Aorta (tissue), 5 donors: ENCODE results near the gene TUBE1. TPM values are rescaled to one million over a fixed set of nuclear protein-coding genes. Genes with fewer than 3 reads are reported as not detected.
"Not testable (repeated sequence)": the region's sequence is repeated elsewhere in the genome, so short reads cannot be mapped to it uniquely, and the experiment has no call there.

Experiments
- ATAC-seq: fragments of 200-7000 bp; cut with Tn5 transposase; one replicate; pipeline ENCODE4 v1.9.1; 2022; ENCODE audit warnings: moderate library complexity; ENCODE audit not compliant: low FRiP score
- DNase-seq, 2 donors: peaks; one replicate each; pipeline ENCODE4 v3.0.0-alpha.2; 2020
- H3K27ac ChIP-seq, 2 donors: one replicate each; pipeline ENCODE4 v1.5.1; 2013; ENCODE audit warnings: low read length in 2 of 2, mild to moderate bottlenecking in 2 of 2, moderate library complexity in 2 of 2, control low read depth in 1 of 2, inconsistent platforms in 1 of 2, low read depth in 1 of 2
- H3K27me3 ChIP-seq, 2 donors: one replicate each; pipeline ENCODE4 v1.6.1; 2013; ENCODE audit warnings: control low read depth in 1 of 2, low read length in 1 of 2, mild to moderate bottlenecking in 1 of 2, moderate library complexity in 1 of 2; ENCODE audit not compliant: insufficient read depth in 2 of 2, control insufficient read depth in 1 of 2
- H3K36me3 ChIP-seq, 2 donors: one replicate each; pipeline ENCODE4 v1.6.1; 2013; ENCODE audit warnings: control low read depth in 1 of 2, low read length in 1 of 2, mild to moderate bottlenecking in 1 of 2; ENCODE audit not compliant: insufficient read depth in 2 of 2, control insufficient read depth in 1 of 2
- H3K4me1 ChIP-seq, 2 donors: one replicate each; pipeline ENCODE4 v1.6.1; 2013; ENCODE audit warnings: low read length in 2 of 2, control low read depth in 1 of 2, mild to moderate bottlenecking in 1 of 2, moderate library complexity in 1 of 2; ENCODE audit not compliant: insufficient read depth in 2 of 2, control insufficient read depth in 1 of 2
- H3K4me3 ChIP-seq, 2 donors: one replicate each; pipeline ENCODE4 v1.5.1; 2013; ENCODE audit warnings: low read length in 2 of 2, control low read depth in 1 of 2, mild to moderate bottlenecking in 1 of 2
- H3K9me3 ChIP-seq: one replicate; pipeline ENCODE4 v1.6.1; 2013; ENCODE audit warnings: mild to moderate bottlenecking, low read length; ENCODE audit not compliant: control insufficient read depth
- WGBS, 2 donors: extraction: QIAGEN DNeasy Blood & Tissue Kit; methylation state at CpG; one replicate each; pipeline ENCODE4 v1.1.7; 2013; 5-methylcytosine and 5-hydroxymethylcytosine counted together
- intact Hi-C, 2 donors: fragments of 100-400 bp; cut with DNase I; formaldehyde crosslinking; loops; one replicate each; pipeline versions ENCODE4 v1.14.2 to v1.15.0; 2022
- polyA plus RNA-seq, 2 donors: library from polyadenylated mRNA; stranded (reverse); fragments of 200-250 nt; gene quantifications; one replicate each; pipeline ENCODE4 v1.2.3, GENCODE V29; 2013
- total RNA-seq, 2 donors: library from RNA; stranded (reverse); fragmentation: NEBNext Ultra II Directional; extraction: Animal tissue kit (Norgen Biotek cat#: 25700); gene quantifications; one replicate each; pipeline ENCODE4 v1.2.1, GENCODE V29; 2021
- donor health status: healthy with polysubstance abuse.
- donor health status: Bipolar disorder and iron deficiency.
- donor health status: DM: no; HTN: no; CAD: no.
- donor health status: DM: no; HTN: no; CAD: no.
- donor health status: DM: yes; HTN: yes; CAD: no.

Gene TUBE1
- total and polyA plus RNA-seq, 4 donors, result 10.1 to 39.1 (median 23.5) TPM

DNA sequence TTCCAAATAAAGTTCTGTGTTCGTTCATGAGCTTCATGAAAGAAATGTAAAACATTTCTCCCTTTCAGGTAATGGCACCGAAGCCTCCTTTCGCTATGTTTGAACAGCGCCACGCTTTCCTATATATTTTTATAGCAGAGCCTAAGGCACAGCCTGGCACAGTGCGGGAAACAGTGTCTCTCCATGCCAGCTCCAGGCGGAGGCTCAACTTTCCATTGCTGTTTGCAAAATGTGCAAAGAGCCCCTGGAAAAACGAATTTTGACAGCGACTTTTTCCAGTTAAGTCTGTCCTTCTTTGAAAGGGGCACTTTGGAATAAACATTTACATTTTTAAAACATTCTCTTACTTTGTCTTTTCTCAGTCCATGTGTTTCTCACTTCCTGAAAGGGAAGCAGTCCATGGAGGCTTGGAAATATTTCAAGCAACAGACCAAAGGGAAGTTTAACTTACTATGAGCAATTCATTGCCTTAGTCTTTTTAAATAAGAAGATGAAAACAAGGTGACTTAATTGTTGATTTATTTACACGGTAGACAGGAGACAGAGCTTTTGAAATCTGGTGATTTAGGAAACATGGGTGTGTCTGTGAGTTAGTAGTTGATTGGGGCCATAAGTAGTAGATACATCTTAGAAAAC lies 32.6 kb downstream of the TUBE1 start:
- H3K4me3 ChIP-seq, result no peak overlapping the region
- no peak overlapping the region for H3K27ac ChIP-seq
- H3K27me3 ChIP-seq, result no peaks in the 10 kb centered on the region
- H3K36me3 ChIP-seq, result no peaks in the 10 kb centered on the region
- DNase-seq (no peak), ATAC-seq (no peak)
- no peaks in the 10 kb centered on the region for H3K4me1 ChIP-seq
- H3K9me3 ChIP-seq, result no peaks in the 10 kb centered on the region
- intact Hi-C loops, result no loop called here
- 49 to 59% methylated on average over 10 of the region's 10 CpGs for WGBS, 2 donors

GRCh38 chr6:112054001-112054400 lies 33.3 kb downstream of the TUBE1 start, which contains the start of gene CCN6:
CCN6 (plus strand) TSS chr6:112054104; CDS start chr6:112054358, 254 bp downstream.
- intact Hi-C loops, result no loop called here
- H3K4me3 ChIP-seq, result no peak within 1 kb of the TSS
- H3K9me3 ChIP-seq, result no peaks in the 10 kb centered on the region
- WGBS, 2 donors, result 90 to 93% methylated on average over 12 of the region's 12 CpGs
- ATAC-seq (no peak), DNase-seq (no peak)
- no peaks in the 10 kb centered on the region for H3K36me3 ChIP-seq
- no peaks in the 10 kb centered on the region for H3K4me1 ChIP-seq
- no peak within 1 kb of the TSS for H3K27ac ChIP-seq
- no peaks in the 10 kb centered on the region for H3K27me3 ChIP-seq

- H3K4me1 ChIP-seq, H3K4me3 ChIP-seq, intact Hi-C loops, H3K36me3 ChIP-seq, H3K27ac ChIP-seq, H3K27me3 ChIP-seq, ATAC-seq, H3K9me3 ChIP-seq, DNase-seq: not testable (repeated sequence)
- WGBS, 2 donors, result 78 to 88% methylated on average over 4 of the region's 4 CpGs
Observed at GRCh38 chr6:112051251-112051740, 36.0 kb downstream of the TUBE1 start.

GRCh38 chr6:112050429-112050828 lies 36.9 kb downstream of the TUBE1 start:
- H3K27ac ChIP-seq, result no peak overlapping the region
- ATAC-seq (no peak), DNase-seq (no peak)
- no peaks in the 10 kb centered on the region for H3K9me3 ChIP-seq
- no peaks in the 10 kb centered on the region for H3K36me3 ChIP-seq
- WGBS, 2 donors, result 93 to 95% methylated on average over 5 of the region's 5 CpGs
- no peaks in the 10 kb centered on the region for H3K27me3 ChIP-seq
- H3K4me3 ChIP-seq, result no peak overlapping the region
- intact Hi-C loops, result no loop called here
- no peaks in the 10 kb centered on the region for H3K4me1 ChIP-seq

DNA sequence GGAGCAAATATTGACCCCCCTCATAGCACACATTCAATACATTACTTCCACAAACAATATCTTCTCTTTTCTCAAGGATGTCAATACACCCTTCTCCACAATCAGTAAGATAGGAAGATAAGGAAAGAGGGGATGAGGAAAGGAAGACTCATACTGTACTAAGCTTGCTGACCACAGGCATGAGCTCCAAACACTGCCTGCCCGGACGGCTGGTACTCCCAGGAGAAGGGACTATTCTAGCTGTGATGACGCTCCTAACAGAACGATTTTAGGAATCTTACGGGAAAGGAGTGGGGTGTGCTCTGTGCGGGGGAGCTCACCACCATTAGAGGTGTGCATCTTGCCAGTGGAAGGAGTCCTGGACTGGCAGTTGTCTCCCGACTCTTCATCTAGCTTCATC lies 37.3 kb downstream of the TUBE1 start:
- WGBS, 2 donors, result 81 to 91% methylated on average over 7 of the region's 7 CpGs
- intact Hi-C loops, result no loop called here
- DNase-seq, result no peak
- Histone ChIP-seq H3K4me3 (no peak overlapping the region), H3K27me3 (no peaks in the 10 kb centered on the region), H3K4me1 (no peaks in the 10 kb centered on the region), H3K9me3 (no peaks in the 10 kb centered on the region), H3K36me3 (no peaks in the 10 kb centered on the region), H3K27ac (no peak overlapping the region)
- ATAC-seq, result no peak

DNA sequence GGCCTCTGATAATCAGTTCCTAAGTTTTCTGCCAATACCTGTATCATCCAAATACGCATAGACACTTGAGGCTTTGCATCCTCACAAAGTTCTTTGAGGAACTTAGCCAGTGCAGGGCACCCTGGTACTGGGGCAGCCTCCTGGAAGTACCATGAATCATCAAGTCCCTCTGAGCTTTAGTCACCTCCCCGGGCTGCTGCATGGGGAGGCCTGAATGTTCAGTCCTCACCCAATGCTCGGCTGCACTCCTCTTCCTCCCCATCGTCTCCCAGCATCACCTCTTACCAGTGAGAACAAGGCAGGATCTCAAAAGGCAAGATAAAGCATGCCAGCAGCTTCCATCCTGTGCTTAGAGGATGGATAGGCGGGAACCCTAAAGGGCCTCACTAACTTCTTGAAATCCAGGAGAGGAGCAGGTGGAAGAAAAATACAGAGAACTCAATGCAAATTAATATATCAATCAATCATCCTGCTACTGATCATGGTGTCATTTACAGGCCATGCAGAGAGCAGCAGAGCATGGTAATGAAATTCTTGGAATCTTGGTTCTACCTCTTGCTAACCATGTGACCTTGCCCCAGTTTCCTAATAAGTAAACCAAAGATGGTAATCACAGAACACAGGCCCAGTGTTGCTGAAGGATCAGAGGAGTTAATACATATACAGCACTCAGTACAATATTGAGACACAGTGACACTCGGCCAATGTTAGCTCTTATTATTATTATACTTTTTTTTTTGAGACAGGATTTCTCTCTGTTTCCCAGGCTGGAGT lies 38.1 kb downstream of the TUBE1 start:
- DNase-seq, result no peak
- Histone ChIP-seq H3K9me3 (no peaks in the 10 kb centered on the region), H3K4me1 (no peaks in the 10 kb centered on the region), H3K4me3 (no peak overlapping the region), H3K27me3 (no peaks in the 10 kb centered on the region), H3K27ac (no peak overlapping the region), H3K36me3 (no peaks in the 10 kb centered on the region)
- ATAC-seq, result no peak
- 75 to 76% methylated on average over 6 of the region's 6 CpGs for WGBS, 2 donors
- intact Hi-C loops, result no loop called here

- H3K27ac ChIP-seq, H3K4me1 ChIP-seq, H3K4me3 ChIP-seq, H3K27me3 ChIP-seq, ATAC-seq, H3K9me3 ChIP-seq, H3K36me3 ChIP-seq, intact Hi-C loops, DNase-seq: not testable (repeated sequence)
- WGBS, 2 donors, result 95 to 96% methylated on average over 19 to 25 of the region's 25 CpGs
Observed at GRCh38 chr6:112047523-112047922, 39.8 kb downstream of the TUBE1 start.

DNA sequence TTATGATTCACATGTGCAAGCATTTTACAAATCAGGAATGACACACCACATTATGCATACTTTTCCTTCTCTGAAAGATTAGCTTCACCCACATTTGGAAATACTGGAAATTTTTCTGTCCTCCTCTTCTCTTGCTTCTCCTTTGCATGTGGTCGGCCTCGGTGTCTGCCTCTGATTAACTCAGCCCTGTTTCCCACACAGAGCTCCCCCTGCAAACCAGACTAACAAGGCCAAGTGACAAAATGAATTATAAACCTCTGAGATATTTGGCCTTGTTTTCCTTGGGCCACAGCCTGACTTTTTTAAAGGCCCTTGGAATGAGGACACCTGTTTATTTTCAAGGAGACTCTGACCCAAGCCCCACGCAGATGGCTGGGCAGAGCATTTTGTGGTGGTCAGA lies 42.4 kb downstream of the TUBE1 start:
- Histone ChIP-seq H3K9me3 (no peaks in the 10 kb centered on the region), H3K27ac (no peak overlapping the region), H3K36me3 (no peaks in the 10 kb centered on the region), H3K4me3 (no peak overlapping the region), H3K27me3 (no peaks in the 10 kb centered on the region), H3K4me1 (no peaks in the 10 kb centered on the region)
- no peak for ATAC-seq
- peak in 1 of 2 donors; percentile 56 for DNase-seq
- WGBS, 2 donors, result 3 to 14% methylated on average over 3 of the region's 3 CpGs
- intact Hi-C loops, result loop anchor here (5.0 kb wide), 2 partner anchors 48 to 173 kb away; partner anchors contain the start of gene FYN (in 2 of the 2)
